GM19193 (cell line): Measurements from ENCODE around the gene KMT2C.

Source experiments
- POLR2A ChIP-seq: IDR thresholded peaks from 4 replicates; pipeline ENCODE4 v1.6.1; 2011; ENCODE audit not compliant: insufficient read depth, insufficient read length; ENCODE audit errors: extremely low read depth

Gene KMT2C

GRCh38 chr7:152383341-152384234 lies 52.2 kb downstream of the KMT2C start:
- no peak for TF ChIP-seq POLR2A

GRCh38 chr7:152382244-152382643 lies 53.6 kb downstream of the KMT2C start:
- TF ChIP-seq POLR2A = no peak

- TF ChIP-seq POLR2A = no peak
These were observed 65.5 kb downstream of the KMT2C start for GRCh38 chr7:152370297-152370696.

DNA sequence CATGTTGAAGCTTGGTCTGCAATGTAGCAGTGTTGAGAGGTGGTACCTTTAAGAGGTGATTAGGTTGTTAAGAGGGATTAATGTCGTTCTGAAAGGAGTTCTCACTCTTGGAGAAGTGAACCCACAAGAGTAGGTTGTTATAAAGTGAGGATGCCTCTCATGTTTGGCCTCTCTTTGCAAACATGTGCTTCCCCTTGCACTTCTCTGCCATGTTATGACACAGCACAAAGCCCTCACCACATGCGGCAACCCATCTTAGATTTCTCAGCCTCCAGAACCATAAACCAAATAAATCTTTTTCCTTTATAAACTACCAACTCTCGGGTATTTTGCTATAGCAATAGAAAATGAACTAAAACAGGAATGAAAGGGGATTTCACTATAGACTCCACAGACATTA lies 66.3 kb downstream of the KMT2C start:
- no peak for TF ChIP-seq POLR2A

GRCh38 chr7:152367170-152367569 lies 68.6 kb downstream of the KMT2C start:
- no peak for TF ChIP-seq POLR2A

- TF ChIP-seq POLR2A = no peak
These were observed 69.1 kb downstream of the KMT2C start for GRCh38 chr7:152366662-152367061.

GRCh38 chr7:152365982-152366603 lies 69.7 kb downstream of the KMT2C start:
- no peak for TF ChIP-seq POLR2A

- no peak for TF ChIP-seq POLR2A
These were observed 72.0 kb downstream of the KMT2C start for GRCh38 chr7:152363798-152364197.

DNA sequence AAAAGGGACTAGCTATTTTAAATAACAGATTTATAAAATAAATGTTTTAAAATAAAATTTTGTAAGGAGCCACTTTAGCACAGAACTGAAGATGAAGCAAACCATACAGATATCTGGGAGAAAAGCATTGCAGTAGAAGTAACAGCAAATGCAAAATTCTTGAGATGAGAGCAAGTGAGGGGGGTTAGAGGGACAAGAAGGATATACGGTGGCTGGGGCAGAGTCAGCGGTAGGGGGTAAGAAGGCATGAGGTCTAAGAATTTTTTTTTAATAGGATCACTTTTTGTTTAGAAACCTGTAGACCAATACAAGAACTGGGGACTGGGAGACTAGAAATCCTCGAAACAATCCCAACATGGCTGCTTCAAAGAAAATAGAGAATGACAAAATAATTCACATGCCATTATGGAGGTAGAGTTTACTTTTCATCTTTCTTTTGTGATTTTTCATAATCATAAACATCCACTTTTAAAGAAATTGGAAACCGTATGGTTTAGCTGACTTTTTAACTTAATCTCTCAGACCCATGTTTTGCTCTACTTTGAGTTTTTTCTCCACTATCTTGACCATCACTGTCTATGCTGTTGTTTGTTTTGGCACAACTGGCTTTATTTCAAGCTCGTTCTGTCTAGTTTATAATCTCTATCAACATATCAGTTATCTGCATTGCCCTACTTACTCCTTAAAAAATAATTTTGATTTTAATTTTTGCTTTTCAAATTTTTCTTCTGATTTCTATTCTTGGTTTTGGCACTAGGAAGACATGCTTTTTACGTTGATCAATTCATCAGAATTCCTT lies 73.5 kb downstream of the KMT2C start:
- TF ChIP-seq POLR2A = no peak

GRCh38 chr7:152355474-152356057 lies 80.2 kb downstream of the KMT2C start:
- no peak for TF ChIP-seq POLR2A

DNA sequence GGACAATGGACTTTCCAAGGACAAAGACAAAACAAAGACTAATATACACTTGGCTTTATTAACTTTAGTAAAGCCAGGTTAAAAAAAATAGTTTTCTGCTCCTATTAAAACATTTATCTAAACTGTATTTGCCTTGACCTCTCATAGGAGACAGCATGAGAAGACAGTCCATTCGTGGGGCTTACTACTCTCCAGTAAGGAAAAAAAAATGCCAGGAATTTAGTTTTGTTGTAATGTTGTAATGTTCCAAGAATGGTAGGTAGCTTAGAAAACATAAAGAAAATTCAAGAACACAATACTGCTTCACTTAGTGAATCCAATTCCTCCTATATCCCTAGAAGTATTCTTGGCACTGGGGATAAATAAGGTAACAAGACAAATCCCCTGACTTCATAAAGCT lies 81.7 kb downstream of the KMT2C start:
- no peak for TF ChIP-seq POLR2A

- no peak for TF ChIP-seq POLR2A
These were observed 84.6 kb downstream of the KMT2C start for GRCh38 chr7:152351168-152351567.

GRCh38 chr7:152347888-152348287 lies 87.9 kb downstream of the KMT2C start:
- TF ChIP-seq POLR2A = no peak

GRCh38 chr7:152344253-152344652 lies 91.5 kb downstream of the KMT2C start:
- TF ChIP-seq POLR2A = no peak

- no peak for TF ChIP-seq POLR2A
These were observed 93.0 kb downstream of the KMT2C start for GRCh38 chr7:152342796-152343195.
